Inflammatory macrophage (primary cell): Measurements from ENCODE around the gene XYLT1.
"Not testable (repeated sequence)": the region's sequence is repeated elsewhere in the genome, so short reads cannot be mapped to it uniquely, and the experiment has no call there.

Source experiments
- DNase-seq, 2 donors: peaks; one replicate each; pipeline ENCODE4 v3.0.0-alpha.2; 2020 to 2022

The XYLT1 gene

GRCh38 chr16:17488506-17488905 lies 17.7 kb upstream of the XYLT1 start:
- no peak for DNase-seq

DNA sequence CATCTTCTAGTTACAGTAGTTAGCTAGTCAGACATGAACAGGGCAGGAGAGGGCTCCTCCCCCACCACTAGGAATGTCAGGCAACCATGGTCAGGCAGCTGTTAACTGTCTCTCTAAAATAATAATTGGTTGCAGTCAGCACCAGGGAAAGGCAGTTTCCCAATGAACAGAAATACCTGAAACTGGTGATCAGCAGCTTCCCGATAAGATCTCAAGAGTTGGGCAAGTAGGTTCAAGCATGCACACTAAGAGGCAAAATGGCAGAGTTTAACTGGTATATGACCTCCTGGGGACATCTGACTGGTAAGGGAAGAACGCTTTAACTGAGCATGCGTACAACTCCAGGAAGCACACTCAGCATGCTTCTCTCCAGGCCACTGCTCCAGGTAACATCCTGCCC lies 12.6 kb upstream of the XYLT1 start:
- DNase-seq: no peak

- not testable (repeated sequence) for DNase-seq
Measured at GRCh38 chr16:17482341-17482740, 11.6 kb upstream of the XYLT1 start.

DNA sequence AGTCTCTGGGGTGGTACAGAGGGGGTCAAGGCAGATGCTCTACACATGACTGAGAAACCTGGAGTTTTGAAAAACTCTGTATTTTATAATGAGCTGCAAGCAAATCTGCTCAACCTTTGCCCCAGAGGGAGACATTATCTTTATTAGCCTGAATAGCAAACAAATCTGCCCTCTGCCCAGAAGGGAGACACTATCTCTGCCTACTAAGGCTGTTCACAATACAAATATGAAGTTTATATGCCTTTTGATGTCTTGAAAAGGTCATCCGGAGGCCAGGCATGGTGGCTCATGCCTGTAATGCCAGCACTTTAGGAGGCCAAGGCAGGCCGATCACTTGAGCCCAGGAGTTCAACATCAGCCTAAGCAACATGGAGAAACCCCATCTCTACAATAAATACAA lies 11.0 kb upstream of the XYLT1 start:
- no peak for DNase-seq

GRCh38 chr16:17477260-17477545 lies 6.4 kb upstream of the XYLT1 start:
- not testable (repeated sequence) for DNase-seq

DNA sequence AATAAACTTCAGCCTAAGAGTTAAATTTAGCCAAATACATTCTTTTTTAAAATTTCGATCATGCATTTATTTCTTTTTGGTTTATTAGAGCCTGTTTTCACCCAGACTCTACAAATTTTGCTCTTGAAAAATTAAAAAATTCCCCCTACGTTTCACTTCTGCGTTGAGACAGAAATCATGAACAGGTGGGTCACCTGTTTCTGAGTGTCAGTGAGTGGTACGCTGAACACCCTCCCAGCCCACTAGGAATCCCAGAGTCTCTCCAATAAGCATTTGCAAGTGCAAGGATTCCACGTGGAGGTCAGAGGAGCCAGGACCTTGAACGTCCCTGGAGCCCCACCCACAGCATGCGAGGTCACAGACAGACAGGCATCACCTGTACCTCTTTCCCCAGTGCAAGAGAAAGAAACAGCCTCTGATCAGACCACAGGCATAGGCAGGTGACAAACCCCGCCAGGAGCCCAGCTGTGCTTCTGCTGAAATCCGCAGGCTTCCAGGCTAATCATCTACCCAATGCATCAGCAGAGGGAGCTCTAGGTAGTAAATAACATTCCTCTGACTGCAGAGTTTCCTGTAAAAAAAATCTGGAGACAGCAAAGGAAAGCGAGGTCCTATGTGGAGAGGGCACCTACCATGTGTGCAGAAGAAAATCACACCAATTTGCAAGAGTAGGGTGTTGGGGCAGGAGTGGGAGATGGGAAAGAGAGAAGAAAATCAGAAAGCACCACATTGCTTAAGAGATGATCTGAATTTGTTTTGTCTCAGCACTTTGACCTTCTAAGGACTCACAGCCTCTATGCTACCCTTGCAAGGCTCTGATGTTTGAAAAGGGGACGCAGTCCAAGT lies 5.9 kb upstream of the XYLT1 start:
- peak; percentile 32 to 47 for DNase-seq

- no peak for DNase-seq
Measured at GRCh38 chr16:17475104-17475503, 4.3 kb upstream of the XYLT1 start.

- no peak for DNase-seq
Measured at GRCh38 chr16:17474572-17474971, 3.8 kb upstream of the XYLT1 start.

DNA sequence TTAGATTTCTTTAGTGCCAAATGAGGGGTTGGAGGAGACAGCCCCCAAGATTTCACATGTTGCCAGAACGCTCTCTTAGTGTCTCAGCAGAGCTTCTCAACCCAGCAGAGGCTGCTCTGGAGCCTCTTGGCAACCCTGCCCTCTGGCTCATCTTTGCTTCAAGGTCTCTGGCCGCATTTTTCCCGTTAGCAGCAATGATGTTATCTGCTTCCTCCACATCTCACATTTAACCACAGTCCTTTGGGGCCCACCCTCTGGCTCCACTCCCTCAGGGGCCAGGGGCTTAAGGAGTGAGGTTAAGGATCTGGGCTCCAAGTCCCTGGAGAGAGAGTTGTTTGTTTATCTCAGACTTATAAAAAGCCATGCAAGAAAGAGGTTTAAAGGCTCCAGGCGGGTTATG lies 3.3 kb upstream of the XYLT1 start:
- DNase-seq: no peak

GRCh38 chr16:17471719-17472461 lies 1.1 kb upstream of the XYLT1 start:
- DNase-seq: no peak

DNA sequence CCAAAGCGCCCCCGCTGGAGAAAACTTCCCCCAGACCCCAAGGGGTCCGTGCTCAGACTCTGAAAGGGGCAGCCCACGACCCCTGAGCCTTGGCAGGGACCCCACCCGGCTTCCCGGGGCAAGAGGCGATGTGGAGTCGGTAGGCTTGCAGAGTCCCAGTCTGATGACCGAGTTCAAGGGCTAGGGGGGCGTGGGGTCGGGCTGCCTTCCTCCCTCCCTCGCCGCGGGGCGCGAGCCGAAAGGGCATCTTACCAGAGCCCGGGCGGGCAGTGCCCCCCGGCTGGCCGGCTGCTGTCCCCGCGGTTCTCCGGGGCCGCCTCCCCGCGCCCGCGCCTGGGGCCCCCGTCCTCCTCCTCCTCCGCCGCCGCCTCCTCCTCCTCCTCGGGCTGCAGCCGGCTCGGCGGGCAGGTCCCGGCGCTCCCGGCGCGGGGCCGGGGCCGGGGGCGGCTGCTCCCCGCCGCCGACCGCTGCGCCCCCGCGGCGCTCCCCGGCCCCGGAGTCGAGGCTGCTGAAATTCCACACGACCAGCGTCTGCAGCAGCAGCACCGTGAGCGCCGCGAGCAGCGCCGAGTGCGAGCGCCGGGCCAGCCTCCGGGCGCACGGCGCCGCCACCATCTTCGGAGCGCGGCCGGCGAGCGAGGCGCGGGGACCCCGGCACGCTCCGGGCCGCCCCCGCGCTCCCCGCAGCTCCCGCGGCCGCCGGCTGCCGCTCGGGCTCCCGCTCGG lies 415 bp downstream of the XYLT1 start:
- peak in 1 of 2 donors; percentile 8 for DNase-seq

DNA sequence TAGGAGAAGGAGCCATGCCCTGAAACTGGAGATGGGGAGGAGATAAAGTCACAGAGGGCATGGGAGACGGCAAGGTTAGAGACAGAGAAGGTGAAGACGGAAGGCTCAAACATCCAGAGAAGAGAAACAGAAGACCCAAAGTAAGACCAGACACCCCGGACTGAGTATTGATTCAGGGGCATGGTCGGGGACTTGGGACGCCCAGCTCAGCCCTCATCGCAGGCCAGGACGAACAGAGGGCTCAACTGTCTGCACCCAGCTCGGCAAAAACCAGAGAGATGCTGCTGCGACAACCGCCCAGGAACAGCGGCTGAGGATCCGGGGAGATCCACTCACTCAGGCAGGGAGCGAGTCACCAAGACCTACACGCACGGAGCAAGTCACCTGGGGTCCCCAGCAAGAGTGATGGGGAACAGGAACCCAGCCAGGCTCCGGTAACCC lies 999 bp downstream of the XYLT1 start:
- peak in 1 of 2 donors; percentile 20 for DNase-seq

DNA sequence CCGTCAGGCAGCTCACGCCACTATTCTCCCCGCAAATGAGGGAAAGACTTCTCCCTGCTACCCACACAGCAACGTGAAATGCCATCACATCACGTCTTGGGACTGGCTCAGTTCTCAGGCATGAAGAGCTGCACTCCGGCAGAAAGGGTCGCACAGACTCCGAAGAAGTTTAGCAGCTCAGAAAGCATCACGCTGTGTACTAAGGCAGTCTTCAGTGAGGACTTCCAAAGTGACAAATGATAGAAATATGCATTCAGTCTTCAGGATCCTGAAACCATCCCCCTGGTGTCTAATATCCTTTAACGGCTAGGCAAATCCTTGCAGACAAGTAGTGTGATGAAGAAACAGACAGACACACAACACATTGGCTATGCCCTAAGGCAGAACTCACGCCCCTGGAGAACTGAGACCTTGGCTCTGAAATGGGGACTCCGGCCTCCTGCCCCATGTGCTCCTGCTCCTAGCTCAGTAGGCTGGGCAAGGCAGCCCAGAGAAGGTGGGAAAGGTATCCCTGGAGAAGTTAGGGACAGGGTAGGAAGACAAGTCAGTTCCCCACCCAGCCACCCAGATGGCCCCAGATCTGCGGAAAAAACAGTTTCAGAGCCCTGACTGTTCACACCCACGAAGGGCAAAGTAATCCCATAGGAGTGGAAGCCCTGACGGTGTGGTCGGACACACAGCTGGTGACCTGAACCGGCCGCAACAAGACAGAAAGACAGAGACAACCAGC lies 1.6 kb downstream of the XYLT1 start:
- peak in 1 of 2 donors; percentile 9 for DNase-seq

GRCh38 chr16:17468611-17469010 lies 2.1 kb downstream of the XYLT1 start:
- no peak for DNase-seq

GRCh38 chr16:17467923-17468540 lies 2.7 kb downstream of the XYLT1 start:
- DNase-seq: peak; percentile 48 to 65

- DNase-seq: no peak
Measured at GRCh38 chr16:17466876-17467275, 3.9 kb downstream of the XYLT1 start.

DNA sequence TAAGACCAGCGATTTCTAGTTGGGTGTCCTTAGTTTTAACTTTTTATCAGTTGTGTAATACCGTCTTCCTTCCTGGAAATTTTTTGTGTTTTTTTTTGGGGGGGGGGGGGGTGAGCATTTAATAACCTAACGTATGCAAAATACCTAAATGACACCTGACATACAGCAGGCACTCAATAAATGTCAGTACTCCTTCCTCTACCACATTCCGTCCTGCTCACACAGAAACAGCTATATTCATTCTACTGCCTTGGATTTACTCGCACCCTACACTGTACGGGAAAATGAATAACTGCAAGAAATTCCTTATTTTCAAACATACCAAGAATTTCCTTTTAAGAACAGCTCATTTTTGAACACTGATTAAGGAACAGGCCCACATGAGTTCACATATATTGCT lies 5.3 kb downstream of the XYLT1 start:
- no peak for DNase-seq

GRCh38 chr16:17463335-17463734 lies 7.4 kb downstream of the XYLT1 start:
- DNase-seq: no peak

- DNase-seq: no peak
Measured at GRCh38 chr16:17461951-17462729, 8.6 kb downstream of the XYLT1 start.

- peak in 1 of 2 donors; percentile 32 for DNase-seq
Measured at GRCh38 chr16:17460890-17461289, 9.9 kb downstream of the XYLT1 start.

GRCh38 chr16:17459903-17460521 lies 10.7 kb downstream of the XYLT1 start:
- no peak for DNase-seq
